Gastroesophageal sphincter (tissue), 4 donors: ENCODE results near the gene RPN1. TPM values are rescaled to one million over a fixed set of nuclear protein-coding genes. Genes with fewer than 3 reads are reported as not detected.
A peak's percentile ranks its signal among the peaks of the same experiment; 100 is the strongest.
"Not testable (repeated sequence)": the region's sequence is repeated elsewhere in the genome, so short reads cannot be mapped to it uniquely, and the experiment has no call there.

ENCODE experiments used
- ATAC-seq: fragments of 150-250 bp; one replicate; pipeline ENCODE4 v1.9.1; 2016; ENCODE audit warnings: mild to moderate bottlenecking, moderate library complexity
- H3K27ac ChIP-seq, 4 donors: fragments of 200-600 bp; sonication (generic) in 3 of 4; 1 replicate in 3 of 4; 2 replicates in 1 of 4; pipeline ENCODE4 v1.5.1; 2016 to 2019
- H3K27me3 ChIP-seq: fragments of 200-600 bp; sonication (generic); one replicate; pipeline ENCODE4 v1.5.1; 2019
- H3K36me3 ChIP-seq, 2 donors: fragments of 200-600 bp; sonication (generic); one replicate each; pipeline ENCODE4 v1.5.1; 2019; ENCODE audit warnings: control low read depth in 1 of 2
- H3K4me1 ChIP-seq, 3 donors: fragments of 200-600 bp; sonication (generic); 1 replicate in 2 of 3; 2 replicates in 1 of 3; pipeline ENCODE4 v1.5.1; 2016 to 2019; ENCODE audit warnings: control low read depth in 2 of 3
- H3K4me3 ChIP-seq, 2 donors: fragments of 200-600 bp; sonication (generic); one replicate each; pipeline ENCODE4 v1.5.1; 2019; ENCODE audit warnings: mild to moderate bottlenecking in 1 of 2, moderate library complexity in 1 of 2
- H3K9me3 ChIP-seq, 3 donors: fragments of 200-600 bp; sonication (generic); one replicate each; pipeline ENCODE4 v1.5.1; 2017 to 2019; ENCODE audit warnings: control low read depth in 2 of 3
- EP300 ChIP-seq: sonication (generic); formaldehyde crosslinking; IDR thresholded peaks from one replicate; pipeline ENCODE4 v1.6.1; 2017; ENCODE audit warnings: antibody characterized with exemption, mild to moderate bottlenecking
- POLR2A ChIP-seq, 2 donors: fragments of 450-650 bp; IDR thresholded peaks; one replicate each; pipeline ENCODE4 v1.6.1; 2017; ENCODE audit warnings: antibody characterized with exemption in 2 of 2, mild to moderate bottlenecking in 2 of 2, moderate library complexity in 1 of 2
- POLR2AphosphoS5 ChIP-seq: sonication (generic); formaldehyde crosslinking; IDR thresholded peaks from one replicate; pipeline ENCODE4 v1.6.1; 2017; ENCODE audit warnings: antibody characterized with exemption
- WGBS, 2 donors: methylation state at CpG; one replicate each; pipeline ENCODE4 v1.1.5; 2018; ENCODE audit warnings: low coverage in 1 of 2; 5-methylcytosine and 5-hydroxymethylcytosine counted together
- total RNA-seq, 4 donors: library from RNA; depleted of rRNA; stranded (reverse); fragments of >200 nt; gene quantifications; one replicate each; pipeline ENCODE4 v1.1.0, GENCODE V29; 2016
- TF ChIP-seq, protein P1 (sequence below), 4 experiments: fragments of 200-600 bp in 2 of 4; fragments of 450-650 bp in 2 of 4; sonication (generic) in 1 of 4; IDR thresholded peaks; one replicate each; pipeline ENCODE4 v1.5.1; 2017 to 2019; ENCODE audit warnings: antibody characterized with exemption in 4 of 4, mild to moderate bottlenecking in 2 of 4, moderate library complexity in 2 of 4

The RPN1 gene
- total RNA-seq, 4 donors from 2014 or later: 144 to 243 (median 182) TPM

DNA sequence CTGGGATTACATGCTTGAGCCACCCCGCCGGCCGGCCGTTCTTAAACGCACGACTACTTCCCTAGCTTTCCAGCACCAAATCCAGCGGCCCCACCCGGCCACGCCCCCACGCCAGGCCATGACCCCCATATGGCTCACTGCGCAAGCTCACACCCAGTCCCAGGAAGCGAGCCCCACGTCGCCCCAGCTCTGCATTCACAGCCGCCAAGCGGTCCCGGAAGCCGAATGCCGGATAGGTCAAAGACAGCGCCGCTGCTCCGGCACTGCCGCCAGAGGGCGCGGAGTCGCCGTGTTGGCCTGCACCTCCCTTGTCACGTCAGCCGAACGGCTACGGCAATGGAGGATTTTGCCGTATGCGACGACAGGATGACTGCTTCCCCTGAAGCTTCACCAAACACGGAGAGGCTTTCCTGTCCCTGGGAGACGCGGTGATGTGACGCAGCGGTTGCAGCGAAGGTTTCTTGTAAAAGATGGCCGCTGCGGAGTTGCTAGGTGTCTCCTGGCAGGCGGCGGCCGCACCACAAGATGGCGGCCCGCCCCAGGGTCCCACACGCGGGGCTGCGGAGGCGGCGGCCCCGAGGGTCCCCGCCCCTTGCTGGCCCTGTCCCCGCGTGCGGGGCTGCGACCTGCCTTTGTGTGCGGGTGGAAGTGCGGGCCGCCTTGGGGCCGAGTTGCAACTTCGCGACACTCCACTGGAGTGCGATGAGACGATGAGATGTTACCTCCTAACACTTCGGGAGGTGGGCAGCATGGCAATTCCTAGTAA, 30.2 kb upstream of the RPN1 start:
- Histone ChIP-seq H3K36me3 (no peaks in the 10 kb centered on the region), H3K9me3 (no peaks in the 10 kb centered on the region), H3K4me1 (peaks cover 0 to 10% (median 0%) of the 10 kb centered on the region in 3 donors), H3K4me3 (peak overlapping the region; percentile 45 to 74), H3K27me3 (no peaks in the 10 kb centered on the region), H3K27ac (peak overlapping the region; percentile 59 to 96 (median 92))
- peak; percentile 70 to 72 for TF ChIP-seq POLR2A (IDR thresholded peaks at IDR 0.05)
- TF ChIP-seq EP300: no peak
- TF ChIP-seq, protein P1, sequence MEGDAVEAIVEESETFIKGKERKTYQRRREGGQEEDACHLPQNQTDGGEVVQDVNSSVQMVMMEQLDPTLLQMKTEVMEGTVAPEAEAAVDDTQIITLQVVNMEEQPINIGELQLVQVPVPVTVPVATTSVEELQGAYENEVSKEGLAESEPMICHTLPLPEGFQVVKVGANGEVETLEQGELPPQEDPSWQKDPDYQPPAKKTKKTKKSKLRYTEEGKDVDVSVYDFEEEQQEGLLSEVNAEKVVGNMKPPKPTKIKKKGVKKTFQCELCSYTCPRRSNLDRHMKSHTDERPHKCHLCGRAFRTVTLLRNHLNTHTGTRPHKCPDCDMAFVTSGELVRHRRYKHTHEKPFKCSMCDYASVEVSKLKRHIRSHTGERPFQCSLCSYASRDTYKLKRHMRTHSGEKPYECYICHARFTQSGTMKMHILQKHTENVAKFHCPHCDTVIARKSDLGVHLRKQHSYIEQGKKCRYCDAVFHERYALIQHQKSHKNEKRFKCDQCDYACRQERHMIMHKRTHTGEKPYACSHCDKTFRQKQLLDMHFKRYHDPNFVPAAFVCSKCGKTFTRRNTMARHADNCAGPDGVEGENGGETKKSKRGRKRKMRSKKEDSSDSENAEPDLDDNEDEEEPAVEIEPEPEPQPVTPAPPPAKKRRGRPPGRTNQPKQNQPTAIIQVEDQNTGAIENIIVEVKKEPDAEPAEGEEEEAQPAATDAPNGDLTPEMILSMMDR (IDR thresholded peaks at IDR 0.05): peak; percentile 96 to 100 (median 98)
- peak; percentile 96 for TF ChIP-seq POLR2AphosphoS5
- 0% methylated on average over 1 of the region's 67 CpGs; no CpG with 5 or more reads in 1 of the 2 donors for WGBS, 2 donors
- ATAC-seq: peak; percentile 100

DNA sequence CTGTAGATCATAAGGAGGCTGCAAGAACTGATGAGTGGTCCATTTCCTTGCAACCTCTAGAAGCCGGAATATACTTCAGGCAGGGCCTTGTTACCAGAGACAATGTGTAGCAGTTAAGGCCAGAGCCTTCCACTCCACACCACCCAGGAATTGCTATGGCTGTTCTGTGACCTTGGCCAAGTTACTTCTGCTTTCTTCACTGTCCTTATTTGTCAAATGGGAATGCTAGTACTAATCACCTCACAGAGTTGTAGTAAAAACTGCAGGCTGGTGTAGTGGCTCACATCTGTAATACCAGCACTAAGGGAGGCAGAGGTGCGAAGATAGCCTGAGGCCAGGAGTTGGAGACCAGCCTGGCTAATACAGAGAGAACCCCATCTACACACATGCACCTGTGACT, 28.7 kb upstream of the RPN1 start:
- Histone ChIP-seq H3K27me3 (no peaks in the 10 kb centered on the region), H3K9me3 (no peaks in the 10 kb centered on the region)
- 100% methylated on average over 2 of the region's 2 CpGs for WGBS, 2 donors

DNA sequence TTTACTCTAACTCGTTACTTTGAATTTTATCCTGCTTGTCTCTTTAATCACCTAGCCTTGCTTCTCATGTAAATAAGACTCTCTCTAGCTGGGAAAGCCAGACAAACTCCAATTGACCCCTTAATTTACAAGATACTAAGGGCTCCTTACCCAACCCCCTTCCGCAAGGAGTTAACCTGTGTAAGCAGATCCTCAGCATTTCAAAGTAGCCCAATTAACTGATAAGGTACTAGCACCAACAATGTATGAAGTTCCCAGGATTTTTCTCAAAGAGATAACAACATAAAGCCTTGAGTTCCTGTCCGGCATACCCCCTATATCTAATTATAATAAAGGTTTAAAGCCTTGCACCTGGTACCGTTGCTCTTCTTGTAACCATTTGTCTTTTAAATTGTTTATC, 25.2 kb upstream of the RPN1 start:
- H3K4me3 ChIP-seq, ATAC-seq, H3K27me3 ChIP-seq, H3K36me3 ChIP-seq, H3K27ac ChIP-seq, H3K4me1 ChIP-seq, H3K9me3 ChIP-seq: not testable (repeated sequence)
- WGBS, 2 donors: 69 to 76% methylated on average over 4 of the region's 4 CpGs

More for the DNA sequence above, 28.7 kb upstream of the RPN1 start:
- peaks cover 0 to 10% (median 0%) of the 10 kb centered on the region in 3 donors for H3K4me1 ChIP-seq
- H3K36me3 ChIP-seq: no peaks in the 10 kb centered on the region
- TF ChIP-seq, protein P1 (IDR thresholded peaks at IDR 0.05): no peak
- no peak for TF ChIP-seq POLR2AphosphoS5
- TF ChIP-seq EP300: no peak
- no peak for TF ChIP-seq POLR2A (IDR thresholded peaks at IDR 0.05)
- peak overlapping the region in 2 of 4 donors; percentile 1 to 96 for H3K27ac ChIP-seq
- no peak overlapping the region for H3K4me3 ChIP-seq
- ATAC-seq: no peak

DNA sequence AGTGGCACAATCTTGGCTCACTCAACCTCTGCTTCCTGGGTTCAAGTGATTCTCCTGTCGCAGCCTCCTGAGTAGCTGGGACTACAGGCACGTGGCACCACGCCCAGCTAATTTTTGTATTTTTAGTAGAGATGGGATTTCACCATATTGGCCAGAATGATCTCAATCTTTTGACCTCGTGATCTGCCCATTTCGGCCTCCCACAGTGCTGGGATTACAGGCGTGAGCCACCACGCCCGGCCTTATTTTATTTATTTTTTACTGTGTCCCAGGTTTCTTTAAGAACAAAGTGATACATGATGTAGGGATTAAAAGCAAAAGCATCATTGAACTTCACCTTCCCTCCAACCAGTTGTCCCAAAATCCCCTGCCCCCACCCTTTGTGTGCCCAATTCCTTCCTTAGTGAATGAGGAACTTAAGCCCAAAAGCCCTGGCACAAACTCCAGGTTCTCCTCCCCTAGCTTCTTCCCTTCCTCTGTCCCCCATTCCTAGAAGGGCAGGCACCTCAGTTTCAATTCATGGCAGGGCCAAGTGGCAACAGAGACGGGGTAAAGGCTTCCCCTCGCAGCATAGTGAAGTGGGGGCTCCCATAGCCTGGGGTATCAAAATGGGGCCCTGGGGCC, 23.7 kb upstream of the RPN1 start:
- no peak overlapping the region for H3K4me3 ChIP-seq
- H3K36me3 ChIP-seq: no peaks in the 10 kb centered on the region
- H3K27me3 ChIP-seq: no peaks in the 10 kb centered on the region
- no peaks in the 10 kb centered on the region for H3K4me1 ChIP-seq
- H3K27ac ChIP-seq: no peak overlapping the region
- WGBS, 2 donors: 93 to 94% methylated on average over 5 to 8 of the region's 10 CpGs
- no peak for TF ChIP-seq EP300
- TF ChIP-seq POLR2A (IDR thresholded peaks at IDR 0.05): no peak
- TF ChIP-seq, protein P1 (IDR thresholded peaks at IDR 0.05): no peak
- TF ChIP-seq POLR2AphosphoS5: no peak
- no peaks in the 10 kb centered on the region for H3K9me3 ChIP-seq
- ATAC-seq: no peak

DNA sequence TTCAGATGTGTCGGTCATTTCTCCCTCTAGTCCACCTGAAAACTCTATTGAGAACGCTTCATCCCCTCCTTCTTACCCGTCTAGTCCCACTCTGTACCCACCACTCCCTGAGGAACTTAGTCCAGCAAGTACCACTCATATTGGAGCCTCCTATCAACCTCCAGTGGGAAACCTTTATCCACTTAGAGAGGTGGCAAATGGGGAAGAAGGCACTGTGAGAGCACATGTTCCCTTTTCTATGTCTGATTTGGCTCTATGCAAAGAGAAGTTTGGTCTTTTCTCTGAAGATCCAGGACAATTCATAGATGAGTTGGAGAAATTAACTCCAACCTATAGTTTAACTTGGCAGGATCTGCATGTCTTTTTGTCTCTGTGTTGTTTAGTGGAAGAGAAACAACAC, 17.0 kb upstream of the RPN1 start:
- Histone ChIP-seq H3K4me1 (no peaks in the 10 kb centered on the region), H3K36me3 (no peaks in the 10 kb centered on the region), H3K9me3 (no peaks in the 10 kb centered on the region), H3K4me3 (no peak overlapping the region), H3K27me3 (no peaks in the 10 kb centered on the region), H3K27ac (no peak overlapping the region)
- WGBS, 2 donors: 83 to 93% methylated on average over 3 of the region's 3 CpGs
- TF ChIP-seq POLR2AphosphoS5: no peak
- no peak for TF ChIP-seq POLR2A (IDR thresholded peaks at IDR 0.05)
- TF ChIP-seq, protein P1 (IDR thresholded peaks at IDR 0.05): no peak
- TF ChIP-seq EP300: no peak
- no peak for ATAC-seq
